Daoy (cell line): ENCODE results near the gene PDP2. TPM values are rescaled to one million over a fixed set of nuclear protein-coding genes. Genes with fewer than 3 reads are reported as not detected.
"Not testable (repeated sequence)": the region's sequence is repeated elsewhere in the genome, so short reads cannot be mapped to it uniquely, and the experiment has no call there.

Experiments
- DNase-seq: peaks from one replicate; pipeline ENCODE4 v3.0.0-alpha.2; 2015; ENCODE audit warnings: low read depth
- total RNA-seq: library from RNA; depleted of rRNA; stranded (reverse); fragments of >200 nt; shearing (Covaris generic); gene quantifications from 2 replicates; pipeline ENCODE4 v1.2.3, GENCODE V29; 2014

The PDP2 gene
- total RNA-seq, 1 experiment from 2014 or later = 2.7 TPM

DNA sequence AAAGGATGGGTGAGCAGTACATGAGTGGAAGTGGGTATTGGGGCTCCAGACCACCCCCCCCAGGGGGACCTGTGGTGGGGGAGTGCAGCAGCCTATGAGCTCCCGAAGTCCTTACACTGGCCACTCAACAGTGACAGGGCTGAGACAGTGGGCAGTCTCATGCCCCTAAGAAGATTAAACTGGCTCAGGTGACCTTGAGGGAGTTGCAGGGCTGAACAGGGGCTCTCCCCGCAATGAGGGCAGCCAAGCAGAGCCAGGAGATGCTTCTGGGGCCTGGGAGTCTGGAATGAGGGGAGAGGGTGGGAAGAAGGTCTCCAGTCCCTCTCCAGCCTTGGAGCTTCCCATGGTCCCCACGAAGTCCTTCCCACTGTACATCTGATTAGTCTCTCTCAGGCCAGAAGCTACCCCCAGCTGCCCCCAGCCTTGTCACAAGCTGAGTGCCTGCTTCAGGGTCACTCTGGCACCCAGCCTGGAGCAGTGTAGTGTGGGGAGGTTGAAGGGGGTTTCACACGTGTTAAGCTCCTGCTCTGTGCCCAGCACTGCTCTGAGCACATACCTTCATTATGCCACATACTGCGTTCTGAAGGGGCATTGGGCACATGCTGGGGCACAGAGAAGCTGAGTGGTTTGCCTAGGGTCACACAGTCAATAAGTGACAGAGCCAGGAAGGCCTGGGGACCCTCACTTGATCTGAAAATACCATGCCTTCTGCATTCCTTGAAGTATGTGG, 39.4 kb downstream of the PDP2 start:
- no peak for DNase-seq

DNA sequence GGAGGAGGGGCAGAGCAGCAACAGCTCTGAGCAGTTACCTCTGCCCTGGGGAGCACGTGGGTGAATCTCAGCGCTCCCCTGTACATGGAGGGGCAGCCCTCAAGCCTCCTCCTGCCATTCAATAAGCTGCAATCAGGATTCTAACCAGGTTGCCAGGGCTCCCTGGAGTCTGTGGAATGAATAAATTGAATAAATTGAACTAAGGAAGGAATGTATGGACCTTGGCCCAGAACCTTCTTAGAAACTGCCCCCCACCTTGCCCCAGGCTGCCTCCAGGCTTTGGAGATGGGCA, 39.9 kb downstream of the PDP2 start:
- DNase-seq = no peak

DNA sequence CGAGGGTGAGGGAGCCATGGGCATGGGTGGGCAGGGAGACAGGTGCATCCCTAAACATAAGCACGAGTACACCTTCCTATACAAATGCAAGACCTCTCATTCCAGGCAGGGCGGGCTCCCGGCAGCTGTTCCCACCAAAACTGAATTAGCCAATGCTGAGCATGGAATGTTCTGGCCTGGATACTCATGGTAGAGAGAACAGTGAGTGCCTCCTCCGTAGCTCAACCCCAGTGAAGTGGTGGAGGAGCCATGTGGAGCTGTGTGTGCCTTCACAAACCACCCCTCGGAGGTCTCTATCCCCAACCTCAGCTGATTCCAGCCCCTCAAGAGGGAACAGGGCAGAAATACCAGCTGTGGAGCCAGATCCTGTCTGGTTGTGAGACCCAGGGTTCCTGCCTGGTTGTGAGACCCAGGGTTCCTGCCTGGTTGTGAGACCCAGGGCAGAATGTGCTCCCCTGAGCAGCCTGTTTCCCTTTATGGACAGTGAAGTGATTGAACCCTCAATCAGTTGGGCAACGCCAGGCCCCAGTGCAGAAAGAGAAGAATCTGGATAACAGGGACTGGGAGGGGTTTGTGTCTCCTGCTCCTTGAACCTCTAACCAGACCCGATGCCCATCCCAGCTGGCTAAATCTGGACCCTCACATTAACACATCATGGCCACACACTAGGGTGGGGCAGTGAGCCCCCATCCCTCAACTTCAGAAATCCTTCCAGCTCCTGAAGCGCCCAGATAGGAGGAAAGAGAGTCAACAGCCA, 40.8 kb downstream of the PDP2 start:
- DNase-seq = no peak

DNA sequence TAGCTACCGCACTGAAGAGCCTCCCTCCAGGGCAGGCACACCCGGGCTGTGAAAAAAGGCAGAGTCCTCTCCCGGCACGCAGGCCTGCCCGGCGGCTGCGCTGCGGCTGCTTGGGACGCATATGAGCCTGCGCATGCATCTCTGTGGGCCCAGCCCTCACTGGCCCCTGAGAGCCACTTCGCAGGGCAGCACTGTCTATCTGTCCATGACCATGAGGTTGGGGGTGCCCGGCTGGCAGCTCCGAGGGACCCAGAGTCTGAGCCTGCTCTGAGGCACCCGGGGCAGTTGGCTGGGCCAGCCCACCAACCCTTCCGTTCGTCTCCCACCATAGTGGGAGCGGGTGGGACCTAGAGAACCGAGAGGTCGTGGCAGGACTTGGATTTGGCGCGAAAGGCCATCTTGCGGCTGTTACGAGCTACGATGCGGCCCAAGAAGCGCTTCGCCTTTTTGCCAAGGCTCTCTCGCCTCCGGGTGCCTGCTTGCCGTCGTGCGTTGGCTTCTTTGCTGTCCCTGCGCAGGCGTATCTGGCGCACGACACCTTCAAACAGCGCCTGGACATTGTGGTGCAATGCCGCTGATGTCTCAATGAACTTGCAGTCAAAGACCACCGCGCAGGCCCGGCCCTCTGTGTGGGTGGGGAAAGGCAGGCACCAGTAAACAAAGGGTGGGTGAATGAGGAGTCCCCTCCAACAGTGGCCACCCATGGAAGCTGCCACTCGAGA, 41.6 kb downstream of the PDP2 start:
- DNase-seq = no peak

DNA sequence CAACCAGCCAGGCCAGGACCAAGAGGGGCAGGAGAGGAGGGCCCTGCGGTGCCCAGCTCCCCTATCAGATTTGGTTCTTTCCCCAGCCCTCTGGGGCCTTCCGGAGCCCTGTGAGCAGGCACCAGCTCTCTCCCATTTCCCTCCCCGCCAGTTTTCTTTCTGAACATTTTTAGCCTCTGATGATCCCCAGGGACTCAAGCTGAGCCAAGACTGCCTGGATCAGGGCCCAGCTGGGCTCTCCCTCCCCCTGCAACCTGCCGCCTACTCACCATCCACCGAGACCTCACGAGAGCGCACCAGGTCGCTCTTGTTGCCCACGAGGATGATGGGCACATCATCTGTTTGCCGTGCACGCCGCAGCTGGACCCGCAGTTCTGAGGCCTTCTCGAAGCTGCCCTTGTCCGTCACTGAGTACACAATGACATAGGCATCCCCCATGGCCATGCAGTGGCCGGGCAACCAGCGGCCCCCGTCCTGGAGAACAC, 43.0 kb downstream of the PDP2 start:
- peak; percentile 47 for DNase-seq

DNA sequence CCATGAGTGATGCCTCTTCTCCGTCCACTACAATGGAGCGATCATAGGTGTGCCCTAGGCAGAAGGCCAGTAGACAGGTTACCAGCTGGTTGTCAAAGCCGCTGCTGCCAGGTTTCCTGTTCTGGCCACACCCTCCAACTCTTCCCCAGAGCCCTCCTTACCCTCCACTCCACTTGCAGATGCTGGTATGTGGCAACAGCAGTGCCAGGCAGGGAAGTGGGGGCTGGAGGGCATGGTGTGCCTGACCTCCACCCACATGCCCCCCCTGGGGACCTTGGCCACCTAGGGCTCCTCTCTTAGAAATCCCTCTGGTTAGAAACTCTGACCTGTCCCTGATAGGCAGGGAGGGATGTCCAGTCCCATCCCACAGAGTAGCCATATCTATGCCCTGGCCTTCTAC, 43.6 kb downstream of the PDP2 start:
- no peak for DNase-seq

DNA sequence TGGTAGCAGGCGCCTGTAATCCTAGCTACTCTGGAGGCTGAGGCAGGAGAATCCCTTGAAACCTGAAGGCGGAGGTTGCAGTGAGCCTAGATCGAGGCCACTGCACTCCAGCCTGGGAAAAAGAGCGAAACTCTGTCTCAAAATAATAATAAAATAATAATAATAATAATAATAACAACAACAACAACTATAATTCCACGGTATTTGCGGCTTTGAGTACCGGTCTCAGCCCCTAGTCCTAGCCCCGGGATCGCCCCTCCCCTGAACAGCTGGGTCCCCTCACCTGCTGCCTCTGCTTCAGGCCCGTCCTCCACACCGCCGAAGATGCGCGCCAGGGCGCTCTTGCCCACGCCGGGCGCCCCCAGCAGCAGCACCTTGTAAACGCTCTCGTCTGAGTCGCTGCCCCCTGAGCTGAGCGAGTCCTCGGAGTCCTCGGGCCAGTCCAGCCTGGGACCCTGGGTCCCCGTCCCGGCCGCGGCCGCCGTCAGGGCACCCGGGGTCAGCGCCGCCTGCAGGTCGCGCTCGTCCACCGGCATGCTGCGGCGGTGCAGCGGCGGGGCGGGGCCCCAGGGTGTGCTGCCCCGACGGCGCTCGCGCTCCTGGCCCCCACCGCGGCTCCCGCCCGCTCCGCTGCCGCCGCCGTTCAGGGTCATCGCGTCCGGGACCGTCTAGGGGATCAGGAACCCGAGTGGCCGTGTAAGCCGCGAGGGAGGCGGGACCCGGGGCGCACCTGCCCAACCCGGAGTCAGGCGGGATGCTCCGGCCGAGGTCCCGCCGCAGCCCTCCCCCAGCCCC, 44.4 kb downstream of the PDP2 start:
- peak; percentile 46 for DNase-seq

DNA sequence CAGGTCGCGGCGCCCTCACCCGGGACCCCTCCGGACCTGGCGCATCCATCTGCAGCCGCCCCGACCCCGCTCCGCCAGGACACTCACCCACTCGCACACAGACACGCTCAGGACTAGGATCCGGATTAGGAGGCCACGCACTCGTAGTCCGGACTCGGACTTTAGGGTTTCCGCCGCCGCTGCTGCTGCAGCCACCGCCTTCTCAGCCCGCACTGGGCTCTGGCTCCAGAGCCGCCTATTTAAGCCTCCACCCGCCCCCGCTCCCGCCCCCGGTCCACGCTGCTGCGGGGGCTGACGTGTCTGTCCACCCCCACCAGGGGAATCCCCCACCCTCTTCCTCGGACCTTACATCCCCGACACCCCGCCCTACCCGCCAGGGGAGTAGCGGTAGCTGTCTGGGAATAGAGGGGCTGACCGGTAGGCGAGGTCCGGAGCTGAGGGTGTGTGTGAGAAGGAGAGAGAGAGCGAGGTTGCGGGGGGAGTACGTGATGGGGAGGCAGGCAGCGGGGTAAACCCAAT, 45.1 kb downstream of the PDP2 start, which contains the start of gene RRAD:
TSS of gene RRAD (minus strand) at position 214 of the 519 bp plus-strand sequence. CDS start 356 bp downstream, outside the sequence.
- DNase-seq = peak; percentile 63

DNA sequence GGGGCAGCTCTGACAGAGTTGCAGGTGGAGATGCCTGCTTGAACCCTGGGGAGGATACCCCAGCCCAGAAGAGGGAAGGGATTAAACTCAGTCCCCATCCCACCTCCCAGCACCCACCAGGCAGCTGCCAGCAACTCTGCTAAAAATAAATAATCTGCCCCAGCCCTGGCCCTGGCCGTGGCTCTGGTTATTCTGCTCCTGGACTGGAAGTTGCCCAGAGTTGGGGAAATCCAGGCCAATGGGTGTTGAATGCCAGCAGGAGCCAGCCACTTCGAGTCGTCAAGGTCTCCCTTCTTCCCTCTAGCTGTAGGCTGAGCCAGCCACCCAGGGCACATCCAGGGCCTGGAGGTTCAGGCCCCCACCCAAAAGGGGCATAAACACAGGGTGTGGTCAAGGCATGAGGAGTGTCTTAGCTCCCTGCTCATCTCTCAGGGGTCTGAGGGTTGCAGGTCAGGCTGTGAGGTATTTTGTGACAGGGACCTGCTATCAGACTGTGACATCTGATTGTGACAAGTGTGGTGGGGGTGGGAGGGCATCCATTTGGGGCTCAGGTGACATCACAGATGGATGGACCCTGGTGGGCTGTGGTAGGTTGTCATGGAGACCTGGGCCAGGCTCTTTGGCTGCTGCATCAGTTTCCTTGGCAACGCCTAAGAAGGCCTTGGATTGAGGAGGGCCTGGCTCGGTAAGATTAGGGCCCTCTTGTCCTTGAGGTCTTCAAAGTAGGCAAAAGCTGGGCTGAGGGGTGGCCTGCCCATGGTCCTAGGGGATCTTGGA, 46.0 kb downstream of the PDP2 start:
- peak; percentile 37 for DNase-seq

DNA sequence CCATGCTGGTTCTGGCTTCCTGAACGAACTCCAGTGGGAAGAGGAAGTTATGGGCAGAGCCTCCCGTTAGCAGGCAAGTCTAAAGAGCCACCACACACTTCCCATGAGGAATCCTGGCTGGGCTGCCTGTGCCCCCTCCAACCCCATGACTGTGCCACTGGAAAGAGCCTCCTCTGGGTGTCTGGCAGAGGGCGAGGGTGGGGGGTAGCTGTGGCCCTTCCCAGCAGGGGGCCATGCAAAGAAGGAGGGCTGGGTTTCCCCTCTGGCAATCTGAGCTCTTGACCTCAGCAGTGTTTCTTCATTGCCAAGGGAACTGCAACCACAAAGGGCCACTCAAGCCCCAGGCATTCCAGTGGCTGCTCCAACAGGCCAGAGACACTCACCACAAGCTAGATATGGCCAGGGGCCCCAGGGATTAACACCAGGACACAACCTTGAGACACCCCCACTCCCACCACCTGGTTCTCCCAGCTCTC, 46.7 kb downstream of the PDP2 start:
- DNase-seq = peak; percentile 95

DNA sequence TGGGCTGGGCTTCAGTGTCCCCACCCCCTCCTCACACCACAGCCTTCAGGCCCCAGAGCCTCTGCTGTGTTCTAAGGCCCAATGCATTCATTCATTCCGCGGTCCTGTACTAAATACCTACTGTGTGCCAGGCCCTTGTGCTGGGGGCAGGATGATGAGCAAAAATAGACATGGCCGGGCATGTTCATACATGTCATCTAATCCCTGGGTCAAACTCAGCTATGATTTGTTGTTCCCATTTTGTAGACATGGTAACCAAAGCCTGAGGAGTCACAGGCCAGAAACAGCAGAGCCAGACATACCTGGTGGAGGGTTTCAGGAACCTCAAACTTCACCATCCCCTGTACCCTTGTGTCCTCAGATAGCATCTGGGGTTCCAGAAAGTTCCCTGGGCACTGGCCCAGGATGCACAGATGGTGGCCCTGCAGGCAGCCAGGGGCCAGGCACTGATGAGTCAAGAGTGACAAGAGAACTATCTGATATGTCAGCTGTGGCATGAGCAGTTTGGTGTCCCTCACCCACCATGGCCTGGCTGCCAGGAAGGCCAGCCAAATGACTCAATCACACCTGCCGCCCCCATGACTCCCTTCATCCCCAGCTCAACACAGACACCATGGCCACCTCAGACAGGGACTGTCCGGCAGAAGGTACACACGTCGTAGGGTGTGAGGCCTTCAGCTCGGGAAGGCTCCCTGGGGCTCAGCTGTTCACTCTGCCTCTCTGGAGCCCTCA, 47.8 kb downstream of the PDP2 start:
- DNase-seq = peak; percentile 54

DNA sequence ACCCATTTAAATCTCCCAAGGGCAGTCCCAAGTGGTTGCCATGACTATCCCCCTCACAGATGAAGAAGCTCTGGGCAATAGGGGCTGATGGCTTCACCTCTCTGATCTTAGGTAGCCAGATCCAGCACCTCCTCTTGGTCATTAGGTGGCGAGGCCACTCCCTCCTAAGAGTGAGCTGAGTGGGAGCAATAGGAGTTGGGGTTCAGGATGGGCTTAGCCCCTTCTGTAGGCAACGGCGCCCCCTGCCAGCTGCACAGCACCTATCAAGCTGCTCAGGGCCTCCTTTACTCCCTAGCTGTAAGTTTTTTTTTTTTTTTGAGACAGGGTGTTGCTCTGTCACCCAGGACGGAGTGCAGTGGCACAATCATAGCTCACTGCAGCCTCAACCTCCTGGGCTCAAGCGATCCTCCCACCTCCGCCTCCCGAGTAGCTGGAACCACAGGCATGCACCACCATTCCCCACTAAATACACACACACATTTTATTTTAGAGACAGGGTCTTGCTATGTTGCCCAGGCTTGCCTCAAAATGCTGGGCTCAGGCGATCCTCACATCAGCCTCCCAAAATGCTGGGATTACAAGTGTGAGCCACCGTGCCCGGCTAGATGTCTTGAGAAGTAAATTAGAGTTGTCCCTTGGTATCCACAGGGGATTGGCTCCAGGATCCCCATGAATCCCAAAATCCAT, 48.5 kb downstream of the PDP2 start:
- DNase-seq = peak; percentile 63

DNA sequence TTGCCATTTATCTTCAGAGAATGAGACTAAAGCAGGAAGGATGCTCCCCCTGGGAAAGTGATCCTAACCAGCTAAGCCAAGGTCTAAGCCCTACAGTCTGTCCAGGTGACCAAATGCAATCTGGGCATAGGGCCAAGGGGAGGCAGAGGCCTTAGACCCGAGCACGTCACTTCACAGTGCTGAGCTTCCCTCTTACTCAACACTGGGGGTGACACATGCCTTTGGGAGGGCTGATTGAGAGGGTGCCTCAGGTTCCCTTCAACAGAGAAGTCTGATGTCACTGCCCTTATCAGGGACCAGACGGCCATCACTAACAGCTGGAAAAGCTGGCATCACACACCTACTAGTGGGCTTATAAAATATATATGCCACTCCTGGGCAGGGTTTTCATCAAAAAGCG, 49.9 kb downstream of the PDP2 start:
- peak; percentile 72 for DNase-seq

DNA sequence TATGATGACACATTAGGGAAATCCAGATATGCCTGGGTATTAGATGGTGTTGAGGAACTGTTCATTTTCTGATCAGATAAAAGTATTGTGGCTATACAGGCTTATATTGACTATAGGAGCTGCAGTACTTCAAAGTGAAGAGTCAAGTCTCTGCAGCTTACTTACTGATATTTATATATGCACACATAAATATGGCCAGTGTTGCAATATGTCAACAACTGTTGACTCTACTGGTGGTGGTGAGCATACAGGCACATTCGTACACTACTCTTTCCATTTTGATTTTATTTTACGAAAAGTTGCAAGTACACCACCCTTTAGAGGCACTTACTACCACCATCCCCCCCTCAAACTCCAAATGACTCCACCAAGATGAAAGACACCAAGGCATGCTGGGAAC, 51.4 kb downstream of the PDP2 start:
- DNase-seq = no peak

DNA sequence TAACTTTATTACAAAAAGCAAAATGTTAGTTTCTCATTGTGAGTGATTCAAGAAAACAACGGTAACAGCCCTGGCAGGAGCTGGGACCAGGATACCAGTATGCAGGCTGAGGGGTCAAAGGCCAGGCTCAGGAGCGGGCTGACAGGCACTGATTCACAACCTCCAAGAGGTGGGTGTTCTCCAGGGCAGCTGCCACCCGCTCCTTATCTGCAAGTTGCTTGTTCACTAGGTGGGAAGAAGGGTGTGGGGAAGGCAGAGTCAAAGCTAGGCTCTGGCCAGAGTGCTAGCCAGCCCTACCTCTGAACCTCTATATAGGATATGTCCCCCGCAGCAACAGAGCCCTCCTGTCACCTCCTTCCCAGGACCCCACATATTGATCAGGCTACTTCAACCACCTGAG, 51.8 kb downstream of the PDP2 start:
- no peak for DNase-seq

DNA sequence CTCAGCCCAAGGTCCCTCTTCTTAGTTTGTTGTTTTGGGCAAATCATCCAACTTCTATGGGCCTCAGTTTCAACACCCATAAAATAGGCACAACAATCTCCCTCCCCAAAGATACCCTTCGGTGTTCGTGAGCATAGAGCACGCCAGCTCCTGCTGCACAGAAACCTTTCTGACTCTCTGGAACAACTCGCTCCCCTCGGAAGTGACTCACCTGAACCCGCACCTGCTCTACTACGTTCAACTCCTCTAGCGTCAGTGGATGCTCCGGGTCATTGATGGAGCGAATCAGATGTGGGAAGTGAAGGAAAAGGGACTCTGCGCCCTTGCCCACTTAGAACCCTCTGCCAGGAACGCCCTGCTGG, 53.4 kb downstream of the PDP2 start:
- no peak for DNase-seq

DNA sequence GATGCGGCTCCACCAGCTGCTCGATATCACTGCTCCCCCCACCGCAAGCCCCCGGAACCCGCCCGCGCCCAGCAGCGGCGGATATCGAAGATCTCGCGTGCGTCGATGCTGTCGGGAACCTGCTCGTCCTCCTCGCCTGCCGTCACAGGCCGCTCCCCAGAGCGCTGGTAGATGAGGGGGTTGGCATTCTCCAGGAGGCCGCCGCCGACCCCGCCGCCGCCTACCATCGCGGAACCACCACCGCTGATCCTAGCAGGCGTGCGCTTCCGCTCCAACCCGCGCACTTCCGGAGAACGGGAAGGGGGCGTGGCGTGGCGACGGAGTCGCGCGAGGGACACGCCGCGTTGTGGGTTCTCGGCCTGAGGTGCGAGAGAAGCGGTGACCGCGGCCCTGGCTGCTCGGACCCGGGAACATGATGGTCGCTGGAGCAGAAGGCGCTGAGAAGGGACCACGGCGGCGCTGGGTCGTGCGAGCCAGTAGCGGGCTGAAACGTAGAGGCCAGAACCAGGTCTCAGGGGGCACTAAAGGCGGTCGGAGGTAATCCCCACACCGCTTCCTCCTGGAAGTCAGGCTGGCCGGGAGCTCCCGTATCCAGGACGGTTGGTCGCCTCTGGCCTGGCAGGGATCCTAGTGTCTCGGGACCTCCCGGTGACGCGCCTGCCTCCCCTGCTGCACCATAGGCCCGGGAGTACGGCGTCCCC, 54.0 kb downstream of the PDP2 start, which contains the start of gene CIAO2B:
TSS of gene CIAO2B (minus strand) at position 265 of the 701 bp plus-strand sequence. CDS start at position 227, 38 bp downstream.
- peak; percentile 89 for DNase-seq

DNA sequence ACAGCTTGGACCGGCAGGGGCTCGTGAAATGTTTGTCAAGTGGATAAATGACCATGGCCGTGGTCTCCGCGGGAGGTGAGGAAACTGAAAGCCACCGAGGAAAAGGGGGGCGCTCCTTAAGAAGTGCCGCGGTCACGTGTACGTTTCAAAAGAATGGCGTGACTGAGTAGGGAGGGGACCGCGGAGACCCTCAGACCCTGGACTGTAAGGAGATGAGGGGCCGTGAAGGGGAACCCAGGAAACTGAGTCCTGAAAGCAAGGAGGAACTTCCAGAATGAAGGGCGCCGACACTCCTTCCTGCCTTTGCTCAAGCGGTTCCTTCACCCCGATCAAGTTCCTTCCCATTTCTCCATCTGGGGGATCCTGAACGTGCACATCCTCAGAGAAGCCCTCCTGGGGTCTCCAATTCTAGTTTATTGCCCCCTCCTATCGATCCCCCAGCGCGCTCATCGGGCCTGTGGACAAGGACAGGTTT, 54.6 kb downstream of the PDP2 start:
- DNase-seq = not testable (repeated sequence)
